Activated naive CD4-positive, alpha-beta T cell treated with Interleukin-2 at 50 U/mL for 16 hours (primary cell): ENCODE results near the gene CCSER1.
"Not testable (repeated sequence)": the region's sequence is repeated elsewhere in the genome, so short reads cannot be mapped to it uniquely, and the experiment has no call there.

Experiments used
- DNase-seq: peaks from one replicate; pipeline ENCODE4 v3.0.0-alpha.2; 2020

Gene CCSER1

GRCh38 chr4:90855111-90855510, 727.9 kb downstream of the CCSER1 start:
- DNase-seq: no peak

- DNase-seq: no peak
Measured at GRCh38 chr4:90857081-90857820, 730.1 kb downstream of the CCSER1 start.

- DNase-seq: no peak
Measured at GRCh38 chr4:90875791-90876190, 748.6 kb downstream of the CCSER1 start.

DNA sequence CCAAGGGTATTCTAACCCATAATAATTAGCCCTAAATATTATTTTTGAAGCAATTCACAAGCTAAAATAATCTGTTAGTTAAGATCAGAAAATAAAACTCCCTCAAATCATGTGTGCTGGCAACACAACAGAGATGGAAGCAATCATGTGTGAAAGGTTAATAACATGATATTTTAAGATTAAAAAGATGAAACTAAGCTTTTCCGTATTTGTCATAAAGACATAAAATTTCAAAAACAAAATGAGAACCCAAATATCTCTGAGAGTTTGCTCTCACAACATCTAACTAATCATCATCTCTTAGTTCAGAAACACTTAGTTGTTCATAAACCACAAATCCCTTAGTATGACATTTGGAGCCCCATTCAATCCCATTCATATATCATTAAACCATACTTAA, 749.1 kb downstream of the CCSER1 start:
- no peak for DNase-seq

DNA sequence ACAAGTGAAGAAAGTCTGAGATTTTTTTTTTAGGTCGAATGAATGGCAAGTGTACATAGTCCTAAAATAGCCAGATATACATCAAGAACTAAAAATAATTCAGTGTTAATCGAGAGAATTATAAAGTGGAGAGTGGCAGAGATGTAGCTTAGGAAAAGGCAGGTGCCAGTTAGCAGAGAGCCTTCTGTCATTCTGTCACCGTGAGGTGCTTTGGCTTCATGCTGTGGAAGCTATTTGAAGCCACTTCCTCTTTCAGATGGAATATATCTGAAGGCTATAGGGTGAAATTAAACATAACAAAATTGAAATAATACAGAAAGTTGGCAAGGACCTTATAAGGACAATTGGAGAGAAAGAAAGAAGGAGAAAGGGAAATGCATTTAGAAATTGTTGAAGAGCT, 756.3 kb downstream of the CCSER1 start:
- no peak for DNase-seq

GRCh38 chr4:90888571-90888970, 761.4 kb downstream of the CCSER1 start:
- no peak for DNase-seq

GRCh38 chr4:90889171-90889570, 762.0 kb downstream of the CCSER1 start:
- DNase-seq: no peak

DNA sequence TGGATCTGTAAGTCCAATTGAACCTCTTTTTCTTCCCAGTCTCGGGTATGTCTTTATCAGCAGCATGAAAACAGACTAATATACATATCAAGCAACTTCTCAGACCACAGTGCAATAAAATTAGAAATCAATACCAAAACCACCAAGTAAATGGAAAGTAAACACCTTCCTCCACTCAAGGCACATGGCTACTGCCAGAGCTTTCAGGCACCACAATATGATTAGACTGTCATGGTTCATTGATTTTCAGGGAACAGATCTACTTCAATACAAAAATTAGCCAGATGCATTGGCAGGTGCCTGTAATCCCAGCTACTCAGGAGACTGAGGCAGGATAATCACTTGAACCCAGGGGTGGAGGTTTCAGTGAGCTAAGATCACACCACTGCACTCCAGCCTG, 776.2 kb downstream of the CCSER1 start:
- DNase-seq: not testable (repeated sequence)

- no peak for DNase-seq
Measured at GRCh38 chr4:90904021-90904420, 776.8 kb downstream of the CCSER1 start.

GRCh38 chr4:90906239-90906638, 779.0 kb downstream of the CCSER1 start:
- no peak for DNase-seq

GRCh38 chr4:90911724-90912434, 784.7 kb downstream of the CCSER1 start:
- DNase-seq: not testable (repeated sequence)

GRCh38 chr4:90922174-90922573, 795.0 kb downstream of the CCSER1 start:
- DNase-seq: no peak

- DNase-seq: no peak
Measured at GRCh38 chr4:90926957-90927356, 799.8 kb downstream of the CCSER1 start.

- DNase-seq: no peak
Measured at GRCh38 chr4:90943311-90943710, 816.1 kb downstream of the CCSER1 start.

DNA sequence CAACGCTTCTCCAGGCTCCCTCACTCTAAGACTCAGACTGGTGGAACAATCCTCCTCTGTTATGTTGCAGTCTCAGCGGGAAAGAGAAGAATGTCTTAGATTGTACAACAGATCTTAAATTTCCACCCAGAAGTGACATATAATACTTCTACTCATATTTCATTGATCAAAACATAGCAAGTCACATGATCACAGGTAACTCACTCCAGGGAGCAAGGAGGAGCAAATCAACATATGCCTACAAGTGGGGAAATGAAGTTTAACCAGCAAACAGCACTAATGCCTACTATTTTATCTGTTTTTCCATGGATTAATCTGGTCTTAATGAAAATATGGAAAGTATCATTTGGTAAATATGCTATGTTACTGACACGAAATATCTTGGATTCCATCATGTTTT, 819.8 kb downstream of the CCSER1 start:
- DNase-seq: no peak

DNA sequence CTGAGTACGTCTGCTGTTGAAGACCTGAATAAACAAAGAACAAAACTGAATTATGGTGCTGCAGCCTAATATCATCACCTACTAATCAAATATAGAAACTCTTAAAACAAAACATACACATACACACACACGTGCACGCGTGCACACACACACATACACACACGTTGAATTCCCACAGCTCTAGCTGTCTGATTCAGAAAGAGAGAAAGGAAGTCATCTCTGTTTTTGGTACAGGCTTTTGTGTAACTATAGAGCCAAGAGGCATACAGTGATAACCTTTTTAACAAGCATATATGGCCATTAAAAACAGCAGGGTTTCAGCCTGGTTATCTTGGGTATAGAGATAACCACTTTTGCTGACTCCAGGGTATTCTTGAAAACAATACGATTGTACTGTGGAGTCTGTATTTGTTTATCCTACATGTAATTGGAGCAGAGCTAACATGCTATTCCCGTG, 823.2 kb downstream of the CCSER1 start:
- no peak for DNase-seq

DNA sequence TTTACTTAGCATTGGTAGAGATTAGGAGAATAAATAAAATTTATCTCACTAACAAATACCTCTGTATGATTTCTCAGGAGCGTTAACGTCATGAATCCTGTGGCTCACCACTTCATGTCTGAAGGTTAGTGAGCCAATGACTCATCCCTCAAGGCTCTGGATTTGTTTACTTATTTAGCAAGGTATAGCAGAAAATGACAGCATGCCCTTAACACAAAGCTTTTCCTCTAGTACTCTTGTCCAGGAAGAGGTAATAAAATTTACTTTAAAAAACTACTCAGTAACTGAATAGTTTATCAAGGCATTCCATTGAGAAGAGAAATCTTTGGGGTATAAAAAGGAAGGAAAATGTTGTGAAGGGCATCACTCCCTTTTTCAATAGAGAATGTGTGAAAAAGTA, 823.8 kb downstream of the CCSER1 start:
- DNase-seq: no peak

GRCh38 chr4:90958256-90958895, 831.2 kb downstream of the CCSER1 start:
- no peak for DNase-seq

GRCh38 chr4:90960433-90960832, 833.2 kb downstream of the CCSER1 start:
- no peak for DNase-seq

DNA sequence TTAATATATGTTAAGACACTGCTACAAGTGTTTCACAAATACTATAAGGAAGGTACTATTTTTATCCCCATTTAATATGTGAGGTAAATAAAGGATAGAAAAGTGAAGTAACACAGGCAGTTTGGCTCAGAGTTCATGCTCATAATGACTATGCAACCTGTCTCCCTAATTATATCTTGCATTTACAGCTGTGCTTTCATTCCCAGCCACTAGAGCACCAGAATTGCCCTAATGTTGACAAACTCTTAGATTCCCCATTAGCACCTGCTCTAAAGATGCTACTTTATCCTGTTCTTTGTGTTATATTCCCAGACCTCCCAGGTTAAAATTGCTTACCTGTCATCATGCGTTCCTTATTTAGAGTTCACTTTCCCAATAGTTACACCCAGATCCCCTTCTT, 833.6 kb downstream of the CCSER1 start:
- no peak for DNase-seq

GRCh38 chr4:90970021-90970420, 842.8 kb downstream of the CCSER1 start:
- no peak for DNase-seq

DNA sequence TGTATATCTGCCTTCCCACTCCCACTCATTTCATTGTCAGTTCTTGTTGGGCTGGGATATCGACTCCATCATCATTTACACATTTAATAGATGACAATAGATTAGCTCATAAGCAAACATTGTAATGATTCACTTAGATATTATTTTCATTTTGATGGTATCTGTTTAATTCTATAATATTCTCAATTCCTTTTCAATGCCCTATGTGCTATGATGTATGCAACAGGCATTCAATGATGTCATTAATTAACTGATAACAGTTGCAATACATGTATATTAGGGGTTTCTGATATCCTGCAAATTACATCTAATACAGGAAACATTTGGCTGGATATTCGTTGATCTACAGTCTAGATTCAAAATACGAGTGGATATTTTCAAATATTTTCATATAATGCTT, 850.5 kb downstream of the CCSER1 start:
- no peak for DNase-seq

GRCh38 chr4:90979556-90979955, 852.4 kb downstream of the CCSER1 start:
- no peak for DNase-seq

DNA sequence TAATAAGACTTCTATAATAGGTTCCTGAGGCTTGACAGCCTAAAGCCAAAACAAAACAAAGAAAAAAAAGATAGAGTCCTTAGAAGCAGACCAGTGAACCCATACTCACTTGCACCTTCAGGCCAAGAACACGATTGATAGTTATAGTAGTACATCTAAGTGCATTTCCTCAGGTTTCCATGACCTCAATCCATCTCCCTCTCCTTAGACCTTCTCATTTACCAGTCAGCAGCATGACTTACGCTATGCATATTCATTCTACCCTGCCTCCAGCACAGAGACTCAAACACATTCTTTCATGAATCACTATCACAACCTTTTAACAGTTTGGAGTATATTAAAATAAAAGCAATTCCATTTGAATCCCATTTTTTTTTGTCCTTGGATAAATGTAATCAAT, 855.6 kb downstream of the CCSER1 start:
- DNase-seq: no peak
